H1 (cell line): Measurements from ENCODE around the gene ADCY7. TPM values are rescaled to one million over a fixed set of nuclear protein-coding genes. Genes with fewer than 3 reads are reported as not detected.

Experiments used
- CTCF ChIA-PET: fragments of 300-600 bp; sonication (Branson Sonifier 250); formaldehyde crosslinking; loops from one replicate; lab custom pipeline; 2021; ENCODE audit not compliant: partially characterized antibody; lab: Charles Lee
- POLR2A ChIA-PET: fragments of 300-600 bp; sonication (Branson Sonifier 250); formaldehyde crosslinking; loops from one replicate; lab custom pipeline; 2021; ENCODE audit warnings: inconsistent platforms; ENCODE audit not compliant: partially characterized antibody; lab: Charles Lee
- DNase-seq, 2 experiments: peaks; one replicate each; pipeline versions ENCODE4 v3.0.0 to v3.0.0-alpha.2; 2010 to 2022; ENCODE audit warnings: low spot score in 2 of 2, low read depth in 1 of 2, mixed read lengths in 1 of 2
- FAIRE-seq: peaks from 2 replicates; lab custom pipeline; 2011; peaks lifted over from hg19 to GRCh38; lab: Jason Lieb, UNC
- H2AFZ ChIP-seq: 2 replicates; pipeline ENCODE4 v1.8.1; 2012; ENCODE audit warnings: low read length, inconsistent platforms
- H2AK5ac ChIP-seq: 2 replicates; pipeline ENCODE4 v1.6.1; 2013; ENCODE audit warnings: low read depth, low read length
- H2BK120ac ChIP-seq: replicated peaks from 2 replicates; pipeline ENCODE3; 2013; ENCODE audit warnings: low read depth, low read length, inconsistent platforms
- H2BK12ac ChIP-seq: 2 replicates; pipeline ENCODE4 v1.6.1; 2013; ENCODE audit warnings: low read depth, low read length
- H2BK15ac ChIP-seq: 2 replicates; pipeline ENCODE4 v1.6.1; 2013; ENCODE audit warnings: low read length
- H2BK20ac ChIP-seq: 2 replicates; pipeline ENCODE4 v1.6.1; 2013; ENCODE audit warnings: low read length
- H2BK5ac ChIP-seq: 2 replicates; pipeline ENCODE4 v1.6.1; 2013; ENCODE audit warnings: low read depth, low read length
- H3K14ac ChIP-seq: 2 replicates; pipeline ENCODE4 v1.6.1; 2013; ENCODE audit warnings: inconsistent platforms; ENCODE audit not compliant: insufficient read length
- H3K18ac ChIP-seq: 2 replicates; pipeline ENCODE4 v1.6.1; 2013; ENCODE audit warnings: low read length; ENCODE audit errors: extremely low read depth
- H3K23ac ChIP-seq: 2 replicates; pipeline ENCODE4 v1.6.1; 2013; ENCODE audit warnings: inconsistent platforms; ENCODE audit not compliant: insufficient read length
- H3K23me2 ChIP-seq: 2 replicates; pipeline ENCODE4 v1.6.1; 2013; ENCODE audit warnings: low read depth, low read length
- H3K27ac ChIP-seq: 2 replicates; pipeline ENCODE4 v1.6.1; 2011; ENCODE audit warnings: low read depth, low read length, inconsistent platforms
- H3K27me3 ChIP-seq, 4 experiments: replicated peaks in 1 of 4; 1 replicate in 1 of 4; 2 replicates in 3 of 4; pipeline versions ENCODE4 v1.6.1 to v1.8.1; 2011 to 2013; ENCODE audit warnings: low read length in 3 of 4, mild to moderate bottlenecking in 3 of 4, inconsistent platforms in 2 of 4, mixed read lengths in 2 of 4, moderate library complexity in 1 of 4; ENCODE audit not compliant: control insufficient read depth in 3 of 4, insufficient read depth in 3 of 4; ENCODE audit errors: extremely low read depth in 1 of 4
- H3K36me3 ChIP-seq, 4 experiments: 2 replicates each; pipeline versions ENCODE4 v1.6.1 to v1.8.1; 2011 to 2013; ENCODE audit warnings: mild to moderate bottlenecking in 4 of 4, low read length in 3 of 4, moderate library complexity in 2 of 4, control low read depth in 1 of 4, inconsistent platforms in 1 of 4; ENCODE audit not compliant: insufficient read depth in 4 of 4, control insufficient read depth in 2 of 4
- H3K4ac ChIP-seq: replicated peaks from 2 replicates; pipeline ENCODE3; 2013; ENCODE audit warnings: low read length, low read depth, mixed read lengths, inconsistent platforms; ENCODE audit not compliant: insufficient read length
- H3K4me1 ChIP-seq, 4 experiments: replicated peaks in 1 of 4; 1 replicate in 1 of 4; 2 replicates in 3 of 4; pipeline versions ENCODE4 v1.6.1 to v1.8.1; 2011 to 2013; ENCODE audit warnings: low read length in 3 of 4, inconsistent platforms in 2 of 4, mixed read lengths in 1 of 4; ENCODE audit not compliant: insufficient read depth in 4 of 4, control insufficient read depth in 3 of 4
- H3K4me2 ChIP-seq, 2 experiments: 2 replicates each; pipeline versions ENCODE4 v1.6.1 to v1.8.1; 2011 to 2013; ENCODE audit warnings: low read depth in 2 of 2, low read length in 2 of 2, control low read depth in 1 of 2, inconsistent platforms in 1 of 2, mild to moderate bottlenecking in 1 of 2; ENCODE audit not compliant: insufficient read depth in 1 of 2
- H3K4me3 ChIP-seq, 4 experiments: fragments of 200-600, 300-600 bp in 1 of 4; sonication (generic), shearing (Covaris generic), sonication (Bioruptor Twin) in 1 of 4; 2 replicates each; pipeline versions ENCODE4 v1.5.1 to v1.8.1; 2011 to 2016; ENCODE audit warnings: low read length in 4 of 4, low read depth in 3 of 4, control low read depth in 2 of 4, inconsistent platforms in 2 of 4, mild to moderate bottlenecking in 2 of 4, mixed read lengths in 1 of 4, moderate library complexity in 1 of 4; ENCODE audit not compliant: insufficient read depth in 2 of 4; ENCODE audit errors: extremely low read depth in 1 of 4
- H3K56ac ChIP-seq: replicated peaks from 2 replicates; pipeline ENCODE3; 2013; ENCODE audit warnings: low read depth, mild to moderate bottlenecking, mixed read lengths, low read length, inconsistent platforms; ENCODE audit not compliant: insufficient read length
- H3K79me1 ChIP-seq: 2 replicates; pipeline ENCODE4 v1.6.1; 2013; ENCODE audit warnings: low read depth, low read length, control low read depth
- H3K79me2 ChIP-seq, 2 experiments: 2 replicates each; pipeline versions ENCODE4 v1.6.1 to v1.8.1; 2012 to 2013; ENCODE audit warnings: low read length in 2 of 2, mild to moderate bottlenecking in 2 of 2, inconsistent platforms in 1 of 2; ENCODE audit not compliant: insufficient read depth in 2 of 2, control insufficient read depth in 1 of 2
- H3K9ac ChIP-seq, 4 experiments: replicated peaks in 1 of 4; 1 replicate in 1 of 4; 2 replicates in 3 of 4; pipeline versions ENCODE4 v1.6.1 to v1.8.1; 2011 to 2013; ENCODE audit warnings: low read depth in 3 of 4, low read length in 3 of 4, control low read depth in 2 of 4, mild to moderate bottlenecking in 2 of 4, moderate library complexity in 2 of 4, inconsistent platforms in 1 of 4; ENCODE audit errors: extremely low read depth in 1 of 4
- H3K9me3 ChIP-seq, 2 experiments: 2 replicates each; pipeline versions ENCODE4 v1.6.1 to v1.8.1; 2012 to 2013; ENCODE audit warnings: mild to moderate bottlenecking in 2 of 2, moderate library complexity in 2 of 2, control low read depth in 1 of 2, inconsistent platforms in 1 of 2, low read depth in 1 of 2, low read length in 1 of 2, mixed read lengths in 1 of 2; ENCODE audit not compliant: insufficient read depth in 2 of 2
- H4K20me1 ChIP-seq, 2 experiments: replicated peaks in 1 of 2; 2 replicates each; pipeline versions ENCODE3 to v1.8.1; 2011 to 2013; ENCODE audit warnings: inconsistent platforms in 2 of 2, low read length in 2 of 2, mild to moderate bottlenecking in 1 of 2; ENCODE audit not compliant: insufficient read depth in 2 of 2, control insufficient read depth in 1 of 2
- H4K5ac ChIP-seq: 2 replicates; pipeline ENCODE4 v1.6.1; 2013; ENCODE audit warnings: low read length, low read depth, mixed read lengths, inconsistent platforms; ENCODE audit not compliant: insufficient read length
- H4K8ac ChIP-seq: 2 replicates; pipeline ENCODE4 v1.8.0; 2013; ENCODE audit warnings: mild to moderate bottlenecking, moderate library complexity, low read length, inconsistent platforms; ENCODE audit not compliant: insufficient read depth; ENCODE audit errors: extremely low read depth
- H4K91ac ChIP-seq: replicated peaks from 2 replicates; pipeline ENCODE3; 2013; ENCODE audit warnings: low read length, mixed read lengths, inconsistent platforms; ENCODE audit not compliant: insufficient read length
- ATF3 ChIP-seq: IDR thresholded peaks from 2 replicates; pipeline ENCODE4 v1.6.1; 2011; ENCODE audit warnings: low read depth, mild to moderate bottlenecking, low read length; ENCODE audit not compliant: insufficient read depth
- EP300 ChIP-seq, 2 experiments: IDR thresholded peaks; 1 replicate in 1 of 2; 2 replicates in 1 of 2; pipeline ENCODE4 v1.6.1; 2011 to 2012; ENCODE audit warnings: low read depth in 2 of 2, low read length in 2 of 2, mild to moderate bottlenecking in 2 of 2, borderline replicate concordance in 1 of 2, inconsistent platforms in 1 of 2, moderate library complexity in 1 of 2
- MAFK ChIP-seq: IDR thresholded peaks from 2 replicates; pipeline ENCODE4 v1.6.1; 2012; ENCODE audit warnings: low read depth, mild to moderate bottlenecking, improper control_type of control experiment, low read length
- PHF8 ChIP-seq: fragments of 200-600 bp; sonication (generic); conservative IDR thresholded peaks from 2 replicates; pipeline ENCODE4 v1.7.1; 2012; ENCODE audit warnings: low read depth, mild to moderate bottlenecking, inconsistent platforms, low read length, moderate library complexity
- POLR2AphosphoS5 ChIP-seq: IDR thresholded peaks from 2 replicates; pipeline ENCODE4 v1.6.1; 2011; ENCODE audit warnings: low read depth, low read length
- SP1 ChIP-seq: IDR thresholded peaks from 2 replicates; pipeline ENCODE4 v1.6.1; 2011; ENCODE audit warnings: low read depth, low read length
- SP4 ChIP-seq: IDR thresholded peaks from 2 replicates; pipeline ENCODE4 v1.6.1; 2012; ENCODE audit warnings: low read length, inconsistent platforms
- SUZ12 ChIP-seq: fragments of 200-600 bp; sonication (generic); IDR thresholded peaks from 2 replicates; pipeline ENCODE4 v1.6.1; 2012; ENCODE audit warnings: mild to moderate bottlenecking, inconsistent platforms, low read length, moderate library complexity, mixed read lengths
- TAF7 ChIP-seq: optimal IDR thresholded peaks from 2 replicates; pipeline ENCODE3; 2011; ENCODE audit warnings: low read depth, mild to moderate bottlenecking, inconsistent platforms, low read length, moderate library complexity, borderline replicate concordance
- TBP ChIP-seq: IDR thresholded peaks from 2 replicates; pipeline ENCODE4 v1.6.1; 2011; ENCODE audit warnings: low read depth, low read length, improper control_type of control experiment
- USF2 ChIP-seq: IDR thresholded peaks from 2 replicates; pipeline ENCODE4 v1.6.1; 2011; ENCODE audit warnings: low read length, improper control_type of control experiment
- YY1 ChIP-seq: IDR thresholded peaks from 2 replicates; pipeline ENCODE4 v1.6.1; 2011; ENCODE audit warnings: low read depth, mild to moderate bottlenecking, low read length
- WGBS, 2 experiments: shearing (Covaris generic) in 1 of 2; methylation state at CpG; one replicate each; pipeline versions ENCODE4 v1.1.6 to v1.1.7; 2013 to 2015; ENCODE audit warnings: low lambda C conversion rate in 2 of 2, mixed read lengths in 2 of 2, inconsistent platforms in 1 of 2, low coverage in 1 of 2, missing lambda C conversion rate in 1 of 2; ENCODE audit not compliant: insufficient replicate concordance in 2 of 2, insufficient coverage in 1 of 2, insufficient read length in 1 of 2; ENCODE audit errors: extremely low coverage in 1 of 2, missing lambda C conversion rate in 1 of 2; 5-methylcytosine and 5-hydroxymethylcytosine counted together
- polyA plus RNA-seq, 7 experiments: library from polyadenylated mRNA; depleted of rRNA in 3 of 7; stranded (reverse) in 5 of 7; unstranded in 2 of 7; fragments of >200 nt in 5 of 7; fragments of 200-250 nt in 2 of 7; gene quantifications; 1 replicate in 5 of 7; 2 replicates in 1 of 7; 4 replicates in 1 of 7; pipeline versions ENCODE4 v1.2.1 to v1.2.3, GENCODE V29; 2011 to 2013; ENCODE audit warnings: missing spikeins in 2 of 7, mixed read lengths in 2 of 7
- total RNA-seq: library from RNA; stranded (reverse); fragmentation: NEBNext Ultra II Directional; extraction: Animal tissue kit (Norgen Biotek cat#: 25700); gene quantifications from 2 replicates; pipeline ENCODE4 v1.2.1, GENCODE V29; 2021

ADCY7 gene
- total and polyA plus RNA-seq, 2 of the 8 experiments (the other 6 are each of a cell fraction or from before 2014, with no cell fraction given), result 2.4 to 5.1 TPM

- Histone ChIP-seq H3K79me1 (no peaks in the 10 kb centered on the region), H2AFZ (no peak overlapping the region), H3K4me2 (no peak overlapping the region), H3K27ac (no peak overlapping the region), H2BK12ac (no peak overlapping the region), H3K9ac (no peak overlapping the region), H3K23me2 (no peaks in the 10 kb centered on the region), H3K4ac (no peak overlapping the region), H3K79me2 (no peaks in the 10 kb centered on the region), H3K56ac (no peak overlapping the region), H3K4me1 (no peaks in the 10 kb centered on the region; a peak in 1 of 7 replicates), H4K8ac (peak overlapping the region; percentile 51), H3K18ac (no peak overlapping the region; the same call in 1 of the 2 replicates), H3K4me3 (no peak overlapping the region), H4K20me1 (no peaks in the 10 kb centered on the region), H3K27me3 (no peaks in the 10 kb centered on the region), H2BK20ac (no peak overlapping the region), H3K9me3 (no peaks in the 10 kb centered on the region; a peak in 1 of 4 replicates), H2BK5ac (no peak overlapping the region), H4K91ac (no peak overlapping the region), H2BK120ac (no peak overlapping the region), H3K36me3 (no peaks in the 10 kb centered on the region), H2BK15ac (no peak overlapping the region), H4K5ac (no peak overlapping the region), H2AK5ac (no peak overlapping the region), H3K23ac (no peak overlapping the region), H3K14ac (no peak overlapping the region)
- ChIA-PET POLR2A (interaction anchor here (0.8 to 1.2 kb wide), 3 partner anchors 11 to 154 kb away, joined by 3 to 4 read pairs (median 3); no protein-coding TSS in a partner anchor), CTCF (interaction anchor here (0.7 to 1.2 kb wide), 7 partner anchors 9 to 288 kb away, joined by 3 to 4 read pairs (median 3); no protein-coding TSS in a partner anchor)
- WGBS, 2 experiments, result 90% methylated on average over 15 of the region's 21 CpGs; no CpG with 5 or more reads in 1 of the 2 experiments
- DNase-seq, result no peak
- FAIRE-seq, result no peak
- no peak for TF ChIP-seq ATF3
- TF ChIP-seq TBP, result no peak
- no peak for TF ChIP-seq TAF7
- no peak for TF ChIP-seq YY1
- TF ChIP-seq PHF8, result no peak
- no peak for TF ChIP-seq MAFK
- TF ChIP-seq POLR2AphosphoS5, result no peak
- TF ChIP-seq SP4, result no peak
- TF ChIP-seq EP300 (IDR thresholded peaks at IDR 0.05; ENCODE audit: borderline replicate concordance in 1 of 2, low read depth in 2 of 2, low read length in 2 of 2), result no peak
- no peak for TF ChIP-seq SP1
- no peak for TF ChIP-seq SUZ12
- no peak for TF ChIP-seq USF2
Measured at GRCh38 chr16:50305441-50306061, 39.2 kb downstream of the ADCY7 start.
